NCI-H460 (cell line): Measurements from ENCODE around the gene SCRN3. TPM values are rescaled to one million over a fixed set of nuclear protein-coding genes. Genes with fewer than 3 reads are reported as not detected.
"Not testable (repeated sequence)": the region's sequence is repeated elsewhere in the genome, so short reads cannot be mapped to it uniquely, and the experiment has no call there.

Experiments used
- DNase-seq: peaks from one replicate; pipeline ENCODE4 v3.0.0-alpha.2; 2016; ENCODE audit warnings: low read depth; ENCODE audit errors: extremely low read depth
- total RNA-seq: library from RNA; depleted of rRNA; stranded (reverse); fragments of >200 nt; shearing (Covaris generic); gene quantifications from 2 replicates; pipeline ENCODE4 v1.2.3, GENCODE V29; 2014

Gene SCRN3
- total RNA-seq, 1 experiment from 2014 or later: 30.3 TPM

- DNase-seq: no peak
Measured at GRCh38 chr2:174399171-174399570, 3.6 kb downstream of the SCRN3 start.

DNA sequence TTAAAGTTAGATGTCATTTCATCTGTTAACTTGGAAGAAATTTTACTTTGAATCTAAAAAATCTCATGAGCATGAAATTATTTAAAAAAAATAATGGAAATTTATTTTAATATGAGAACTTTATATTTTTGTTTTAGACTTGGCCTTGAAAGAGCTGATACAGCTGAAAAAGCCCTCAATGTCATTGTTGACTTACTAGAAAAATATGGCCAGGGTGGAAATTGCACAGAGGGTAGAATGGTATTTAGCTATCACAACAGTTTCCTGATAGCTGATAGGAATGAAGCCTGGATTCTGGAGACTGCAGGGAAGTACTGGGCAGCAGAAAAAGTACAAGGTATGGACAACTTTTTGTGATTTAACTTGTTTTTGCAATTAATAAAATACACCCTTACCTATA is 5.3 kb downstream of the SCRN3 start:
- DNase-seq: no peak

- DNase-seq: no peak
Measured at GRCh38 chr2:174403628-174404027, 8.1 kb downstream of the SCRN3 start.

DNA sequence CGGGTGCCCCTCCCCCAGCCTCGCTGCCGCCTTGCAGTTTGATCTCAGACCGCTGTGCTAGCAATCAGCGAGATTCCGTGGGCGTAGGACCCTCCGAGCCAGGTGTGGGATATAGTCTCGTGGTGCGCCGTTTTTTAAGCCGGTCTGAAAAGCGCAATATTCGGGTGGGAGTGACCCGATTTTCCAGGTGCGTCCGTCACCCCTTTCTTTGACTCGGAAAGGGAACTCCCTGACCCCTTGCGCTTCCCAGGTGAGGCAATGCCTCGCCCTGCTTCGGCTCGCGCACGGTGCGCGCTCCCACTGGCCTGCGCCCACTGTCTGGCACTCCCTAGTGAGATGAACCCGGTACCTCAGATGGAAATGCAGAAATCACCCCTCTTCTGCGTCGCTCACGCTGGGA is 14.5 kb downstream of the SCRN3 start:
- DNase-seq: not testable (repeated sequence)

DNA sequence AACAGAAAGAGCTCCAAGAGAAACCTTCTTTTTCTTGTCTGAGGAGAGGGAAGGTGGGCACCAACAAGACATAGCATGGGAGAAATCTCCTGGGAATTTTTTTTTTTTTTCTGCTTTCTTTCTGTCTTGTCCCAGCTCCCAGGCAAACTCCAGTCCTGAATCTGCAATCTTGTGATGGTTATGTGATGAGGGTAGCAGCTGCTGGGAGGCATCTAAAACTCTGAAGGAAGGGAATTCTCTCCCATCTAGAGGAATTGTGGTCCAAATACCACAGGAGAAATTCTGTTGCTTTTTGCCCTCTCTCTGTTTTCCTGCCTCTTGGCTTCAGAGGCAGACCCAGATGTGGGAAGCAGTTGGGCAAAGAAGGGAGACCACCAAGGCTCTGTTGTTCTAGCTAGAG is 16.7 kb downstream of the SCRN3 start:
- DNase-seq: no peak

GRCh38 chr2:174428214-174428613 is 32.7 kb downstream of the SCRN3 start:
- DNase-seq: no peak

- no peak for DNase-seq
Measured at GRCh38 chr2:174430066-174430465, 34.5 kb downstream of the SCRN3 start.

DNA sequence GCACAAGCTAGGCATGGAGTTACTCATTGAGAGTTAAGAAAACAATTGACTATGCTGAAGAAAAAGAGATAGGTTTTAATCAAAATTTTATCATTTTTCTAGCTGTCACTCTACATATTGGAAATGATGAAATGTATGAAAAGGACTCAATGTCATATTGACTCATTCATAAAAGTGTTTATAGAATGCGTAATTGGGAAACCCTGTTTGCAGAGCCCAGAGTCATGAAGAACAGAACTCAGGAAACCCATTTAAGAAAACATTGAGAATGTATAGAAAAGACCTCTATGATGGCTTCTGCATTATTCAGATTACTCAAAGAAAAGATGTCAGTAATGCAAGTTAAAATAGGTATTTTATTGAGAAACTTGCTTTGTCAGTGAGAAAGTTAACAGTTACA is 36.4 kb downstream of the SCRN3 start:
- DNase-seq: no peak

DNA sequence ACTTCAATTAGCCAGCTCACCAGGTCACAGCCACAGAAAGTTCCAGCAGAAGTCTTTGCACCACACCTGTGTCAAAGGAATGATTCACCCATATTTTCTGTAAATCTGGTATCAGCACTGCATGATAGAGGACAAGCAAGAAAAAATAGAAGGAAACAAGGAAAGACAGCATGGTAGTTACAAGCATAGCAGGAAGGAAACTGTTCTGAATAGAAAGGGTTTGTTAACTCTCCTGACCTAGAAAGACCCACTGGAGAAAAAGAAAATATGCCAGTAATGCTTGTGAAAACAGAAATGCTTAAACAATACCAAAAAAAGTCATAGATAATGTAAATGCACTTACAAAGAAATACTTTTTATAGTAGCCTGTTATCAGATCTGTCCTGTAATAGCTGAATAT is 40.8 kb downstream of the SCRN3 start:
- DNase-seq: no peak

GRCh38 chr2:174438146-174438886 is 42.8 kb downstream of the SCRN3 start:
- DNase-seq: no peak

GRCh38 chr2:174439323-174439722 is 43.8 kb downstream of the SCRN3 start:
- DNase-seq: no peak

DNA sequence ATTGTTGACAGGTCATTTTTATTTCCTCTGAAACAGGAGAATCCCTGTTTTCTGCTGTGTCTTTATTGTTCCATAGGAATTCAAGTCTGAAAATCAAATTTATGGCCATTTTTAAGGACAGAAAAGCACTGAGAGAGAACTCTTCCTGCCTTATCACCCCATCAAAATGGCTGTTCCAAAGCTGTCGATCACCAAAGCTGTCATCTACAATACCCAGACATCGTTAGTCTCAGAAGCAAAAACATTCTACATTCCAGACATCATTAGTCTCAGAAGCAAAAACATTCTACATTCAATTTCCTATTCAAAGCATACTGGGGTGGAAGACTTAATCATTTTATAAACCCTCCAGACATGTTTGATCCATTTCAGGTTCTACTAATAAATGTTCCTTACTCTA is 44.4 kb downstream of the SCRN3 start:
- no peak for DNase-seq

DNA sequence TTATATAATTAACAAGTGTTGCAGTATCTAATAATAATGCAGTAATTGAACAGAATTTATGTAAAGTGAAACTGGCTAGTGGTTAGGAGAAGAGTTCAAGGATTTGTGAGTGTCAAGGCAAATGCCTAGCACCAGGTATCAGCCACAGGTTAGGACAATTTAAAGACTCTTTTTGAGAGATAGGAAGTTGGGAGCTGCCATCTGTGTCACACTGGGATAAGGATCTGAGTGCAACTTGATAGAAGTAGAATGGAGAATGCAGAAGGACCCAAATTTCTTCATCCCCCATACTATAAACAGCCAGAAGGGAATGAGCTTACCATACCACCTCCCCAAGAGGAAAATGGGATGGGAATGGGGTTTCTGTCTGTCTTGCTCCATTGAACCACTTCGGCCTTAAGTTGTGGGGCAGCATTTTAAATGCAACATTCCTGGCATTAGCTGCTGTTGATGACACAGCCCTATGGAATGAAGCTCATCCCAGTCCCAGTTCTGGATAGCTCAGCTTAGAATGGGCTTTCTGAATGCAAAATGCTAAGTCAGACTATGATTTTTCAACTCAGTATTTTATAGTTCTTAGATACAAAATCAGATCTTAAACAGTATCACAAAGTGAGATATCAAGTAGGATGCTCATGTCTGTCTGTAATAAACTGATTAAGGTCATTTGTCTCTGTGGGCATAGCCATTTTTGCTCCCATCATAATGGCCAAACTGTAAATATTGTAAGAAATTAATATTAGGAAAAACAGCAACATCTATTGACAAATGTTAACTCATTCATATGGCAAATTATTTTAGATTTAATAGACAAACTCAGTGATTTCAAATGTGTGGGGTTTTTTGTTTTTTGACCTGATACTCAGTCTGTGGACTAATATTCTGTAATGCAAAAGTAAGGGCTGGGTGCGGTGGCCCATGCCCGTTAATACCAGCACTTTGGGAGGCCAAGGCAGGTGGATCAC is 47.3 kb downstream of the SCRN3 start:
- peak; percentile 11 for DNase-seq

DNA sequence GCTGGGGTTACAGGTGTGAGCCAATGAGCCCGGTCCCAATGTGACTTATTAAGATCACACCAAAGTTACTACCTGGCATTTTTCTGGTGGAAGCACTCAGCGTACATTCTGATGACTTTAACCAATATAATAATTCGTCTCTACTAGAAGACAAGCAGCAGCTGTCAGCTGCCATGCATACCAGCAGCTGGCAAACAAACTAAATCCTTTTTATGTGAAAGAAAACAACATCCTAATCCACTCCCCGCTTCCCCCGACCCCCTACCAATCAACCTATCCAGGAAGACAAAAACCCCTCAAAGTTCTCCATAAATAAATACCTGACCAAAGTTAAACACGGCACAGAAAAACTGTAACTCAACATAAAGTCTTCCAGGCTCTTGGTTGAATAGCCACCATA is 49.2 kb downstream of the SCRN3 start:
- no peak for DNase-seq

DNA sequence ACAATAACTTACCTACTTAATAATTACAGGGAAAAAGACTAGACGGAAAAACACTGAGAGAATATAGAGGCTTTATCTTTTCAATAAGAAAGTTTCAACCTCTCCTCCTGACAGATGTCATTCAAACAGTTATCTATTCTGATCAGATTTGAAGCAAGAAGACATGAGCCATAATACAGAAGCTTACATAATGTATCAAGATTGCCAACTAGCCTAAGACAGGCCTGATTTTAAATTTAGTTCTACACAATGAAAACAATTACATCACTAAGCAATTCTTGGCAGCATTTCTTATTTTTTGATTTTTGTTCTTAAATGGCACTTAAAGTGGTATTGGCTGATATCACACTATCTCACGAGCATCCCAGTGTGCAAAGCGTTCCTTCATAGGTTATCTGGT is 49.7 kb downstream of the SCRN3 start:
- no peak for DNase-seq

DNA sequence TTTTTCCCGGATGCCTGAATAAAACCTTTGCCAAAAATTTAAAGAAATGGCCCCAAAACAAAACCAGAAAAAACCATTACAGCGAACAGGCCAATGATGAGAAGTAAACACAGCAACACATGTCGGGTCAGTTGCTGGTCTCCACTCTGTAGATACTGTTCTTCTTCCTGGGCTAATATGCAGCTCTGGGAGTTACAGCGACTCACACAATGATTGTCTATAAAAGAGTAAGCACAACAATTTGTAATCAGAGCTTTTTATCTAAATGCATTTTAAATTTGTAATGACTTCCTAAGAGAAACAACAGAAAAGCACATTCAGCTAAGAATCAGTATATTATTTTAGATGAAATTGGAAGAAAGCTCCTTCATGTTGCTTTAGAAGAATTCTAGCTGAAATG is 51.0 kb downstream of the SCRN3 start:
- no peak for DNase-seq

GRCh38 chr2:174449033-174449432 is 53.5 kb downstream of the SCRN3 start:
- no peak for DNase-seq

- no peak for DNase-seq
Measured at GRCh38 chr2:174450021-174450816, 54.7 kb downstream of the SCRN3 start.

DNA sequence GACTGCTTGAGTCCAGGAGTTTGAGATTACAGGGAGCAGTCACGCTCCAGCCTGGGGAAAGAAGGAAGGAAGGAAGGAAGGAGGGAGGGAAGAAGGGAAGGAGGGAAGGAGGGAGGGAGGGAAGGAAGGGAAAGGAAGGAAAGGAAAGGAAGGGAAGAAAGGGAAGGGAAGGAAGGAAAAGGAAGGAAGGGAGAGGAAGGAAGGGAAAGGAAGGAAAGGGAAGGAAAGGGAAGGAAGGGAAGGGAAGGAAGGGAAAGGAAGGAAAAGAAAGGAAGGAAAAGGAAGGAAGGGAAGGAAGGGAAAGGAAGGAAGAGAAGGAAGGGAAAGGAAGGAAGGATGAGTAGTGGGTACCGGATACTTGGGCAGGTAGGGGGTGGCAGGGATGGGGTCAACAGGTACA is 59.0 kb downstream of the SCRN3 start:
- no peak for DNase-seq

GRCh38 chr2:174461221-174461620 is 65.7 kb downstream of the SCRN3 start:
- DNase-seq: no peak

GRCh38 chr2:174465327-174465726 is 69.8 kb downstream of the SCRN3 start:
- no peak for DNase-seq
